ENCODE measurements around the gene DVL1.

Gene DVL1

DNA sequence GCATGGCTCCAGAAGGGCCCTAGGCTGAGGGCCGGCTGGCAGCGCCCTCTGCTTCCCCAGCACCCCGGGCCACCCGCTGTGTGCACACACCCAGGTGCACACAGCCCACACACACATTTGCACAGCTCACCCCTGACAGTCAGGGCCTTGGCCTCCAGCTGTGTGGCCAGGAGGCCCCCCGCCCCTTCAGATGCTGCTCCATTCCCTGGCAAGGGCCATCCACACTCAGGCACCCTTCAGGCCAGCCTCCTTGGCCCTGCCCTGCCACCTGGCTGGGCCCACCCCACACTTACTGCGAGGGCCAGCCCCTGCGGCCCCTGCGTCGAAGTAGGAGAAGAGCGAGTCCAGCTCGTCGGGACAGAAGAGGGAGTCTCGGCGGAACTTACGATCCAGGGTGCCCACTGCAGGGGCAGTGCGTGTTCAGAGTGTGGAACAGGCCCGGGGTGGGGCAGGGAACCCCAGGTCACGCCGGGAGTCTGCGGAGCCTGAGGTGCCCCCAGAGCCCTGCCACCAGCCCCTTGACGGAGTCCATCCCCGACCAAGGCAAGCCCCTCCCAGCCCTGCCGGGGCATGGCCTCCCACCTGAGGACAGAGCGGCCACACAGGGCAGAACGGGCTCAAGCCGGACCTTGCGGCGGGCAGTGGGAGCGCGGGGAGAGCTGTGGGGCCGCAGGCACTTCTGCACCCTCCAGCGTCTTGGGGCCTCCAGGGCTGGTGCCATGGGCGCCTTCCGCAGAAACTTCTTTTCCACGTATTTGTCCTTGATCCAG, 53.9 kb downstream of the DVL1 start:
- DNase-seq: no peak

DNA sequence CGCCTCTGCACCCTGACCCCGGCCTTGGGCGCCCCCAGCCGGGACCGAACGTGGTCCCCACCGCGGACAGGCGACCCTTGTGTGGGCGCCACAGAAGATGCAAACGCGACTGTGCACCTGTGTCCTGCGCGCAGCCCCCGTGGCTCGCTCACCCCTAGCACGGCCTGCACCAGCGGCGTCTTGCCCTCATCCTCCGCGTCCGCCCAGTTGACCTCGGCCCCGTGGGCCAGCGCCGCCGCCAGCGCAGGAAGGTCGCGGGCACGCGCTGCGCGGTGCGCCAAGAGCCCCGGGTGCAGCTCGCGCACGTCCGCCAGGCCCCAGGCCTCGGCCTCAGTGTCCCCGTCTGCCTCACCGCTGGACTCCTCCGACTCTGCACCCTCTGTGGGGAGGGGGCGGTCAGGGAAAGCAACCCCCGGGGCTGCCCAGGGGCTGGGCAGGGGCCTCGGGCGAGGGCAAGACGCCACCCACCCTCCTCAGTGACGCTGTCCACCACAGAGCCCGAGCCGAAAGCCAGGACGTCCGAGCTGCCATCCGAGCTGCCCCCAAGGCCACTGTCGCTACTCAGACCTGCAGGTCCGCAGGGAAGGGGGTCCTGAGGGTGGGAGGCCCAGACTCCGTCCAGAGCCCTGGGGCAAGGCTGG, 54.8 kb downstream of the DVL1 start:
- DNase-seq: no peak

DNA sequence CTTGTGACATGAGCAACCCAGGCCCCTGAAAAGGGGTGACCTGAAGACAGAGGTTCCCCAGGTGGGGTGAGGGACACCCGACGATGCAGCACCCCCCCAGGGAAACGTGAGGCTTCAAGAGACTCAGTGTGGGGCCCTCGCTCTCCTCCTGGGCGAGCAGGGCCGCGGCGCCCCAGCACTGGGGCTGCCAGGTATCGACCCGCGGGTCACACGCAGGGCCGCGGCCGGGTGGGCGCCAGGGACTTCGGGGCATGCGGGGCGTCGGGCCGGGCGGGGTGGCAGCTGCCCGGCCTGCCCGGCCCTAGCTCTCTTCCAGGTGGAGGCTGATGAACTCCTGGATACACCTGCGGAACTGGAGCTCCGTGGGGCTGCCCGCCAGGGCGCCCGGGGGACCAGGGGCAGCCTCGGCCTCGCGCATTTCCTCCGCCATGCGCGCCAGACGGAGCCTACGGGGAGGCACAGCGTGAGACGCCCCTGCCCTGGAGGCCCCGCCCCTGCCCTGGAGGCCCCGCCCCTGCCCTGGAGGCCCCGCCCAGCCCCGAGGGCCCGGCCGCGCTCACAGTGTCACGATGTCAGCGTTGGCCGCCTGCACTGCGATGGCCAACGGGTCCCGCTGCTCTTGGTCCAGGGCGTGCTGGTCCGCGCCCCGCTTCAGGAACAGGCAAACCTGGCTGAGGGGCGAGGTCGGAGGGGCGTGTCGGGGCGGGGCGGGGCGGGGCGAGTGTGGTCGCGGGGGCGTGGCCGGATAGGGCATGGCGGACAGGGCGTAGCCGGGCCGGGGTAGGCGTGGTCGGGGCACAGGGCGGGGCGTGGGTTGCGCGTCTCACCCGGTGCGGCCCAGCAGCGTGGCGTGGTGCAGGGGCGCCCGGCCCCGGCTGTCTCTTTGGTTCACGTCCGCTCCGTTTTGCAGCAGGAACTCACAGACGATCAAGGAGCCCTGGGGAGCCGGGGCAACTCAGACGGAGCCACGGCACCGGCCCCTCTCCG, 55.7 kb downstream of the DVL1 start:
- DNase-seq: no peak

DNA sequence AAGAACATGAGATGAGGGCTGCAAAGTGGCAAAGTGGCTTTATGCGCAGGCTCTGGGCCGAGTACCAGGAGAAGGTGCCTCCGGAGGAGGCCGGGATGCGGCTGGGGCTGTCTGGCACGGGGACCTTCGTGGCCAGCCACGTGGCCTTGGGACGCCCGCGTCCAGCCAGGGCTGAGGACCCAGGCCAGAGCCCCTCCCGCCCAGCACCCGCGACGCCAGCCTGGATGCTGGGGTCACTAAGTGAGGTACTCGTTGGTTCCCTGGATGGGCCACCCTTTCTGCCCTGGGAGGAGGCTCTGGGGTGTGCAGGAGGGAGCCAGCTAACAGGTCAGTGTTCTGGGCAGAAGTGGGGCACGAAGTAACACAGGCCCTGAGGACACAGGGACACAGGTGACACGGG, 56.4 kb downstream of the DVL1 start:
- DNase-seq: no peak

DNA sequence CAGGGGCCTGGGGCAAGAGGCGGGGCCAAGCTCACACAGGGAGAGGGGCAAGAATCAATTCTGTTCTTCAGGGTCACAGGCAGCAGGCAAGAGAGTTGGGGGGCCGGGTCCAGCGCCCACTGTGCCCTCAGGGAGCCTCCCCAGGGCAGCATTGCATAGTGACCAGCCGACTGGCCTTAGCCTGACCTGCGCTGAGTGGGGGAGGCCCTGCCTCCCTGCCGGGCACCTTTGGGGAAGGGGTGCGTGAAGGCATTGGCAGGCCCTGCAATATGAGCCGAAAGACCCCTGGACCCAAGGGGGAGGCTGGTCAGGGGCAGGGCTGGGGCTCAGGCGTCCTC, 56.8 kb downstream of the DVL1 start:
- DNase-seq: no peak

DNA sequence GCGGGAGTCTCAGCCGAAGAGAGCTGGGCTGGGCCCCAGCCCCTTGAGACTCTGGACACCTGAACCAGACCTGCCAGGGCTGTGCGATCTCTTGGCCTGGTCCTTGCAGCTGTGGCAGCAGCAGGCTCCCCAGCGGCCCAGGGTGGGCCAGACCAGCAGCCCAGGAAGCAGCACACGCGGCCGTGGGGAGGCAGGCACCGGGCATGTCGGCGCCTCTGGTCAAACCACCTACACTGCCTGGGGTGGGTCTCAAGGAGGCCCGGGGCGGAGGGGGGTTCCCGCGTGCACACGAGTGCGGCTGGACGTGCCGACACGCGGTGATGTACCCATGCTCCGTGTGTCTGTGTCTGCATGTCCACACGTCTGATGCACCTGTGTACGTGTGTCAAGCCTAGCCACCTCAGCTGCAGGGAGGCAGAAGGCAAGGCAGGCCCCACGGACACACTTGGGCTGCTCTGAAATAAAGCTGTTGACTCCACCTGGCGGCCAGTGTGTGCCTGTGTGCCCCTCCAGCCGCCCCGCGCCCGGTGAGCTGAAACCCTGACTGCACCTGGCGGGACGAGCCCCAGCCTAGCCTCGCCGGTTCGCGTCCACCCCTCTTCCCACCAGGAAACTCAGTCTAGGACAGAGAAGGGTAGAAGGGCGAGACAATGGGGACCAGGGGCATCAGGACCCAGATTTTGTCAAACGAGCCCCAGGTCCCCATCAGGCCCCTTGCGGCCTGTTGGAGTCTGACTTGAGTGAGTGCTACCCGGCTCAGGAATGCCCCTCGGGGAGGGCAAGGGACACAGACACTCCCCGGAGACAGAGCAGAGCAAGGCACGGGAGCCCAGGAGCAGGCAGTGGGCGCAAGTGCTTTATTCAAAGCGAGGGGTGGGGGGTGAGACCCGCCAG, 57.4 kb downstream of the DVL1 start:
- DNase-seq: peak; percentile 65 to 74

DNA sequence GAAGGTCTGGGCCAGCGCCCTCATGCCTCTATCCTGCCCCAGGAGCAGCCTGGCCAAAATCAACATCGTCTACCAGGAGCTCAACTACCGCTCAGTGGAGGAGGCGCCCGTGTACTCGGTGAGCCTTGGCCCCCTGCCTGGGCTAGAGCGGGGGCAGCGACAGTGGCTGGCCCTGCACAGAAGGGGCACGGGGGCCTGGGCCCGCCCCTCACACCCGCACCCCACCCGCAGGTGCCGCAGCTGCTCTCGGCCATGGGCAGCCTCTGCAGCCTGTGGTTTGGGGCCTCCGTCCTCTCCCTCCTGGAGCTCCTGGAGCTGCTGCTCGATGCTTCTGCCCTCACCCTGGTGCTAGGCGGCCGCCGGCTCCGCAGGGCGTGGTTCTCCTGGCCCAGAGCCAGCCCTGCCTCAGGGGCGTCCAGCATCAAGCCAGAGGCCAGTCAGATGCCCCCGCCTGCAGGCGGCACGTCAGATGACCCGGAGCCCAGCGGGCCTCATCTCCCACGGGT, 58.1 kb downstream of the DVL1 start:
- DNase-seq: no peak

DNA sequence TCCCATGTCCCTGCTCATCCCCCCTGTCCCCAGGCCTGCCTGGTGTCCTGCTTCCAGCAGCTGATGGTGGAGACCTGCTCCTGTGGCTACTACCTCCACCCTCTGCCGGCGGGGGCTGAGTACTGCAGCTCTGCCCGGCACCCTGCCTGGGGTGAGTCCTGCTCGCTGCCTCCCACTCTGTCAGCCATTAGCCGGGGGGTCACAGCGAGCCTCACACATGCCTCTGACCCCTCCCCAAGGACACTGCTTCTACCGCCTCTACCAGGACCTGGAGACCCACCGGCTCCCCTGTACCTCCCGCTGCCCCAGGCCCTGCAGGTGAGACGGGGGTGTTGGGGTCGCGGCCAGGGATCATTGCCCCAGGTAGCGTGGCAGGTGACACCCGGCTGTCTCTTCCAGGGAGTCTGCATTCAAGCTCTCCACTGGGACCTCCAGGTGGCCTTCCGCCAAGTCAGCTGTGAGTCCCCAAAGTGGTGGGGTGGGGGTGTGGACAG, 58.9 kb downstream of the DVL1 start:
- peak; percentile 57 to 72 for DNase-seq

DNA sequence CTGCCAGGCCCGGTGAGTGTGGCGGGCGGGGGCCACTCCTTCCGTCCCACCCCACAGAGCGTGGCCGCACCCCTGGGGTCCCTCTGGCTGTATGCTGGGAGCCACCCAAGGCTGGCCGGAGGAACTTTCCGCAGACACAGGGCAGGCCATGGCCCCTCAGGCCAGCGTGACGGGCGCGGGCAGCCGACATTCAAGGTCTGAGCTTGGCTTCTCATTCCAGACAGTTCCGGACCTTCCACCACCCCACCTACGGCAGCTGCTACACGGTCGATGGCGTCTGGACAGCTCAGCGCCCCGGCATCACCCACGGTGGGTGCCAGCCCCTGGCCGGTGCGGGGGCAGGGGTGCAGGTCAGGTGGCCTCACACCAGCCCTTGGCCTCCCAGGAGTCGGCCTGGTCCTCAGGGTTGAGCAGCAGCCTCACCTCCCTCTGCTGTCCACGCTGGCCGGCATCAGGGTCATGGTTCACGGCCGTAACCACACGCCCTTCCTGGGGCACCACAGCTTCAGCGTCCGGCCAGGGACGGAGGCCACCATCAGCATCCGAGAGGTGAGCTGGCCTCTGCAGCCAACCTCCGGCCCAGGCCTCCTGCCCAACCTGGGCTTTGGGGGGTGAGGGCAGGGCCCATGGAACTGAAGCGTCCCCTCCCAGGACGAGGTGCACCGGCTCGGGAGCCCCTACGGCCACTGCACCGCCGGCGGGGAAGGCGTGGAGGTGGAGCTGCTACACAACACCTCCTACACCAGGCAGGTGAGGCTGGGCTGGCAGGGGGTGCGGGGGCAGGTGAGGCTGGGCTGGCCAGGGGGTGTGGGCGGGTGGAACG, 61.7 kb downstream of the DVL1 start:
- DNase-seq: no peak

DNA sequence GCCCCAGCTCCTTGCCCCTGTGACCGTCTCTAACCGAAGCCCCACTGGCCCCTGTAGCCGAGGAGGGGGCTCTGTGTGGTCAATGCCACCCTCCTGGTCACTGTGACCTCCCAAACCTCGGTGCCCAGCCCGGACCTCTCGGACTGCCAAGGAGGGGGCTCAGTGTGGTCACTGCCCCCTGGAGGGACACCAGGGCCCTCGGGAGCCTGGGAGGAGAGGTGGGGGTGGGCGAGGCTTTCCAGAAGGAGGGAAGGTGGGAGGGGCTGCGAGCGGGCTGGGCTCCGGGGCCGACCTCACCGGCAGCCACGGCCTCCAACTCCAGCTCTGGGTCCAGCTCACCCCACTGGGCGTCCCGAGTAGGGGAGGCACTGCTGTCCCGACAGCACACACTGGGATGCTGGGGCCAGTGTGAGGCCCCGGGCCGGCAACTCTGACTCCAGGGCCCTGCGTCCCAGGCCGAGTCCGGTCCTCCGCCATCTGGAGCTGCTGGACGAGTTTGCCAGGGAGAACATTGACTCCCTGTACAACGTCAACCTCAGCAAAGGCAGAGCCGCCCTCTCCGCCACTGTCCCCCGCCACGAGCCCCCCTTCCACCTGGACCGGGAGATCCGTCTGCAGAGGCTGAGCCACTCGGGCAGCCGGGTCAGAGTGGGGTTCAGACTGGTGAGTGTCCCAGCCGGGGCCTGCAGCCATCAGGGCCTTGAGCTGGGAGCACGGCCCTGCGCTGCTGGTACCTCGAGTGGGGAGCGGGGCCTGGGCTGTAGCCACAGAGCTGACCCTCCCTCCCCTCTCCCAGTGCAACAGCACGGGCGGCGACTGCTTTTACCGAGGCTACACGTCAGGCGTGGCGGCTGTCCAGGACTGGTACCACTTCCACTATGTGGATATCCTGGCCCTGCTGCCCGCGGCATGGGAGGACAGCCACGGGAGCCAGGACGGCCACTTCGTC, 62.6 kb downstream of the DVL1 start:
- DNase-seq: no peak

DNA sequence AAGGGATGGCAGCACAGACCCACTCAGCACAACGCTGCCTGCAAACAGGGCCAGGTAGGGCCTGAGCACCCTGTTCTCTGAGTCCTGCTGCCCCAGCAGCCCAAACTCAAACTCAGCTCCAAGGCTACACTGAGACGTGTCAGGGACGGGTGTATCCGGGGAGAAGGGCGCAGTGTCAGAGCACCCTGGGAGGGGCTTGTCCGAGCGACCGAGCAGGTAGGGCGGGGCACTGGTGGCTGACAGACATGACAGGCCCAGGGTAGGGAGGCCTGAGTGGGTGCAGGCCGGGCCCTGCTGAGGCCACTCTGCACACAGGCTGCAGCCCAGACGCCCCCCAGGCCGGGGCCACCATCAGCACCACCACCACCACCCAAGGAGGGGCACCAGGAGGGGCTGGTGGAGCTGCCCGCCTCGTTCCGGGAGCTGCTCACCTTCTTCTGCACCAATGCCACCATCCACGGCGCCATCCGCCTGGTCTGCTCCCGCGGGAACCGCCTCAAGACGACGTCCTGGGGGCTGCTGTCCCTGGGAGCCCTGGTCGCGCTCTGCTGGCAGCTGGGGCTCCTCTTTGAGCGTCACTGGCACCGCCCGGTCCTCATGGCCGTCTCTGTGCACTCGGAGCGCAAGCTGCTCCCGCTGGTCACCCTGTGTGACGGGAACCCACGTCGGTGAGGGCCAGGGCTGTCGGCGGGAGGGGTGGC, 63.5 kb downstream of the DVL1 start:
- DNase-seq: no peak
